HCT116 (cell line): ENCODE data around the gene PXK. TPM values are rescaled to one million over a fixed set of nuclear protein-coding genes. Genes with fewer than 3 reads are reported as not detected.

Experiments
- ATAC-seq: fragments of 200-7000 bp; cut with Tn5 transposase; 2 replicates; pipeline ENCODE4 v1.9.1; 2020; ENCODE audit warnings: mild to moderate bottlenecking, moderate library complexity
- BruUV-seq: library from RNA; stranded (reverse); fragments of 400-500 nt; replicated peaks from 2 replicates; lab custom pipeline; 2021; lab: Mats Ljungman, UMichigan
- CTCF ChIA-PET: fragments of 300-600 bp; sonication (Branson Sonifier 250); formaldehyde crosslinking; loops from one replicate; lab custom pipeline; 2021; ENCODE audit warnings: antibody characterized with exemption; lab: Charles Lee
- POLR2A ChIA-PET: fragments of 300-600, 350-600 bp; sonication (Branson Sonifier 250); formaldehyde crosslinking; loops from one replicate; lab custom pipeline; 2021; ENCODE audit warnings: antibody characterized with exemption; lab: Charles Lee
- RAD21 ChIA-PET, 2 experiments: fragments of 300-600 bp; sonication (Branson Sonifier 250); formaldehyde crosslinking; loops; one replicate each; lab custom pipeline; 2023; ENCODE audit warnings: low total read pairs in 2 of 2; ENCODE audit not compliant: uncharacterized antibody in 2 of 2, unreplicated experiment in 2 of 2, low non-redundant PET in 1 of 2; lab: Charles Lee
- DNase-seq: peaks from one replicate; pipeline ENCODE4 v3.0.0-alpha.2; 2010; ENCODE audit warnings: low read depth, low spot score
- H2AFZ ChIP-seq: fragments of 200-600 bp; shearing (Covaris generic), sonication (generic); 2 replicates; pipeline ENCODE4 v1.6.1; 2017; ENCODE audit warnings: low read depth, mixed run types, mixed read lengths, antibody characterized with exemption, low read length; ENCODE audit not compliant: poor library complexity, severe bottlenecking
- H3K27ac ChIP-seq: 2 replicates; pipeline ENCODE4 v1.5.1; 2012; ENCODE audit warnings: low read depth, low read length
- H3K27me3 ChIP-seq: fragments of 200-600 bp; sonication (generic); 2 replicates; pipeline ENCODE4 v1.6.1; 2016; ENCODE audit warnings: mixed run types, low read length, mixed read lengths; ENCODE audit not compliant: insufficient read depth
- H3K36me3 ChIP-seq, 2 experiments: fragments of 200-500 bp in 1 of 2; fragments of 200-600 bp in 1 of 2; sonication (Bioruptor generic) in 1 of 2; sonication (generic) in 1 of 2; 2 replicates each; pipeline versions ENCODE4 v1.5.1 to v1.6.1; 2014 to 2016; ENCODE audit warnings: low read length in 2 of 2, inconsistent platforms in 1 of 2, mixed read lengths in 1 of 2, mixed run types in 1 of 2; ENCODE audit not compliant: insufficient read depth in 2 of 2, control insufficient read depth in 1 of 2
- H3K4me1 ChIP-seq, 2 experiments: fragments of 200-600 bp in 1 of 2; sonication (generic) in 1 of 2; 2 replicates each; pipeline versions ENCODE4 v1.5.1 to v1.6.1; 2012 to 2017; ENCODE audit warnings: low read length in 2 of 2, inconsistent platforms in 1 of 2, mild to moderate bottlenecking in 1 of 2, mixed read lengths in 1 of 2, mixed run types in 1 of 2, moderate library complexity in 1 of 2; ENCODE audit not compliant: insufficient read depth in 2 of 2, control insufficient read depth in 1 of 2
- H3K4me2 ChIP-seq: fragments of 200-600 bp; sonication (generic); 2 replicates; pipeline ENCODE4 v1.6.1; 2017; ENCODE audit warnings: mixed run types, low read length, mixed read lengths
- H3K4me3 ChIP-seq, 2 experiments: fragments of 200-600 bp in 1 of 2; sonication (generic) in 1 of 2; replicated peaks in 1 of 2; 2 replicates each; pipeline ENCODE4 v1.5.1; 2011 to 2016; ENCODE audit warnings: low read length in 2 of 2, control low read depth in 1 of 2, low read depth in 1 of 2, mild to moderate bottlenecking in 1 of 2, mixed read lengths in 1 of 2, mixed run types in 1 of 2
- H3K79me2 ChIP-seq: fragments of 200-600 bp; sonication (generic); 2 replicates; pipeline ENCODE4 v1.6.1; 2017; ENCODE audit warnings: mild to moderate bottlenecking, mixed run types, low read length, moderate library complexity, mixed read lengths; ENCODE audit not compliant: insufficient read depth
- H3K9ac ChIP-seq: fragments of 200-600 bp; sonication (generic); 2 replicates; pipeline ENCODE4 v1.6.1; 2016; ENCODE audit warnings: low read length, mixed read lengths
- H3K9me2 ChIP-seq: fragments of 200-600 bp; sonication (generic), shearing (Covaris generic); 2 replicates; pipeline ENCODE4 v1.6.1; 2017; ENCODE audit warnings: mixed run types, mild to moderate bottlenecking, moderate library complexity; ENCODE audit not compliant: insufficient read depth
- H3K9me3 ChIP-seq, 2 experiments: fragments of 200-500 bp in 1 of 2; fragments of 200-600 bp in 1 of 2; sonication (Bioruptor generic) in 1 of 2; sonication (generic) in 1 of 2; 2 replicates each; pipeline ENCODE4 v1.6.1; 2014 to 2017; ENCODE audit warnings: low read length in 2 of 2, mixed read lengths in 2 of 2, inconsistent platforms in 1 of 2, low read depth in 1 of 2, mild to moderate bottlenecking in 1 of 2, mixed run types in 1 of 2, moderate library complexity in 1 of 2; ENCODE audit not compliant: control insufficient read depth in 1 of 2, insufficient read depth in 1 of 2
- H4K20me1 ChIP-seq: fragments of 200-600 bp; sonication (generic), shearing (Covaris generic); 2 replicates; pipeline ENCODE4 v1.6.1; 2017; ENCODE audit warnings: mixed run types, mild to moderate bottlenecking, moderate library complexity; ENCODE audit not compliant: insufficient read depth
- CBX3 ChIP-seq: IDR thresholded peaks from 2 replicates; pipeline ENCODE4 v1.6.1; 2012; ENCODE audit warnings: low read depth
- CEBPB ChIP-seq: IDR thresholded peaks from 2 replicates; pipeline ENCODE4 v1.6.1; 2012; ENCODE audit warnings: low read depth
- ELF1 ChIP-seq: IDR thresholded peaks from 2 replicates; pipeline ENCODE4 v1.6.1; 2012; ENCODE audit warnings: low read depth, borderline replicate concordance
- EZH2 ChIP-seq: fragments of 200-600 bp; sonication (generic); IDR thresholded peaks from 2 replicates; pipeline ENCODE4 v1.6.1; 2017; ENCODE audit warnings: antibody characterized with exemption, mixed run types
- EZH2phosphoT487 ChIP-seq: fragments of 200-600 bp; IDR thresholded peaks from 2 replicates; pipeline ENCODE4 v1.6.1; 2018; ENCODE audit warnings: antibody characterized with exemption, borderline replicate concordance
- FOSL1 ChIP-seq: IDR thresholded peaks from 2 replicates; pipeline ENCODE4 v1.6.1; 2012; ENCODE audit warnings: low read depth
- POLR2A ChIP-seq: IDR thresholded peaks from 2 replicates; pipeline ENCODE4 v1.7.0; 2011; ENCODE audit warnings: borderline replicate concordance; ENCODE audit not compliant: insufficient read depth, insufficient read length; ENCODE audit errors: extremely low read depth
- POLR2AphosphoS5 ChIP-seq: IDR thresholded peaks from 2 replicates; pipeline ENCODE4 v1.6.1; 2011; ENCODE audit warnings: mild to moderate bottlenecking, low read depth, low read length, moderate library complexity
- SP1 ChIP-seq: IDR thresholded peaks from 2 replicates; pipeline ENCODE4 v1.6.1; 2012; ENCODE audit warnings: low read depth
- TCF7L2 ChIP-seq: IDR thresholded peaks from 2 replicates; pipeline ENCODE4 v1.7.0; 2011; ENCODE audit warnings: borderline replicate concordance, inconsistent platforms; ENCODE audit not compliant: insufficient read depth, insufficient read length; ENCODE audit errors: extremely low read depth
- YY1 ChIP-seq: IDR thresholded peaks from 2 replicates; pipeline ENCODE4 v1.6.1; 2011; ENCODE audit warnings: low read length, low read depth, moderate library complexity, mild to moderate bottlenecking; ENCODE audit not compliant: insufficient replicate concordance; ENCODE audit errors: extremely low read depth
- intact Hi-C: fragments of 100-400 bp; cut with micrococcal nuclease; formaldehyde crosslinking; loops from 2 replicates; pipeline ENCODE4 v1.10.0; 2022
- total RNA-seq: library from RNA; stranded (reverse); gene quantifications from one replicate; pipeline ENCODE4 v1.2.1, GENCODE V29; 2021; ENCODE audit not compliant: unreplicated experiment
- TF ChIP-seq, protein P1 (sequence below): IDR thresholded peaks from 2 replicates; pipeline ENCODE4 v1.6.1; 2012
- TF ChIP-seq, protein P2 (sequence below): IDR thresholded peaks from 2 replicates; pipeline ENCODE4 v1.6.1; 2012; ENCODE audit warnings: low read depth

Gene PXK
- total RNA-seq, 1 experiment from 2014 or later: 10.2 TPM

DNA sequence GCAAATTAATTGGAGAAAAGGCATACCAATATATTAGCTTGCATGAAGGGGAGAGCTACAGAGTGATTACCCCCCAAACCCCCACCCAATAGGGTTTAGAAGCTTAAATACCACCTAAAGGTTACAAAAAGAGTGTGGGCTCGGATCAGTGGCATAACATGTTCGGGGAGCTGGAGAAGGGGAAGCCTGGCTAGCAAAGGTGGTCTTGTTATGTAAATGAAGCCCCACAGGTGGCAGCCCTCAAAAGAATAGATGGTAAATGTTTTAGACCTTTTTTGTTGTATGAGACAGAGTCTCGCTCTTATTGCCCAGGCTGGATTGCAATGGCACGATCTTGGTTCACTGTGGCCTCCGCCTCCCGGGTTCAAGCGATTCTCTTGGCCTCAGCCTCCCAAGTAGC is 10.9 kb upstream of the PXK start:
- CTCF ChIA-PET: interaction anchor here (0.6 to 1.8 kb wide), 2 partner anchors 156 to 308 kb away, joined by 3 read pairs; no protein-coding TSS in a partner anchor
- H3K9me3 ChIP-seq: no peaks in the 10 kb centered on the region
- H3K27ac ChIP-seq: no peak overlapping the region
- POLR2A ChIA-PET: no interaction called here
- no peak overlapping the region for H2AFZ ChIP-seq
- H3K36me3 ChIP-seq: peaks cover 19 to 24% of the 10 kb centered on the region in 2 experiments
- no peaks in the 10 kb centered on the region for H4K20me1 ChIP-seq
- H3K4me1 ChIP-seq: no peaks in the 10 kb centered on the region
- no peaks in the 10 kb centered on the region for H3K9me2 ChIP-seq
- intact Hi-C loops: loop anchor here (1.0 to 5.0 kb wide), 3 partner anchors 93 to 311 kb away; no protein-coding TSS in a partner anchor
- no peak overlapping the region for H3K4me2 ChIP-seq
- TF ChIP-seq POLR2AphosphoS5 (no peak), SP1 (no peak), YY1 (no peak), POLR2A (no peak), TCF7L2 (no peak), EZH2 (no peak), CEBPB (no peak), CBX3 (no peak), EZH2phosphoT487 (no peak), ELF1 (no peak), FOSL1 (no peak)
- TF ChIP-seq, protein P1, sequence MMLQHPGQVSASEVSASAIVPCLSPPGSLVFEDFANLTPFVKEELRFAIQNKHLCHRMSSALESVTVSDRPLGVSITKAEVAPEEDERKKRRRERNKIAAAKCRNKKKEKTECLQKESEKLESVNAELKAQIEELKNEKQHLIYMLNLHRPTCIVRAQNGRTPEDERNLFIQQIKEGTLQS: no peak
- TF ChIP-seq, protein P2, sequence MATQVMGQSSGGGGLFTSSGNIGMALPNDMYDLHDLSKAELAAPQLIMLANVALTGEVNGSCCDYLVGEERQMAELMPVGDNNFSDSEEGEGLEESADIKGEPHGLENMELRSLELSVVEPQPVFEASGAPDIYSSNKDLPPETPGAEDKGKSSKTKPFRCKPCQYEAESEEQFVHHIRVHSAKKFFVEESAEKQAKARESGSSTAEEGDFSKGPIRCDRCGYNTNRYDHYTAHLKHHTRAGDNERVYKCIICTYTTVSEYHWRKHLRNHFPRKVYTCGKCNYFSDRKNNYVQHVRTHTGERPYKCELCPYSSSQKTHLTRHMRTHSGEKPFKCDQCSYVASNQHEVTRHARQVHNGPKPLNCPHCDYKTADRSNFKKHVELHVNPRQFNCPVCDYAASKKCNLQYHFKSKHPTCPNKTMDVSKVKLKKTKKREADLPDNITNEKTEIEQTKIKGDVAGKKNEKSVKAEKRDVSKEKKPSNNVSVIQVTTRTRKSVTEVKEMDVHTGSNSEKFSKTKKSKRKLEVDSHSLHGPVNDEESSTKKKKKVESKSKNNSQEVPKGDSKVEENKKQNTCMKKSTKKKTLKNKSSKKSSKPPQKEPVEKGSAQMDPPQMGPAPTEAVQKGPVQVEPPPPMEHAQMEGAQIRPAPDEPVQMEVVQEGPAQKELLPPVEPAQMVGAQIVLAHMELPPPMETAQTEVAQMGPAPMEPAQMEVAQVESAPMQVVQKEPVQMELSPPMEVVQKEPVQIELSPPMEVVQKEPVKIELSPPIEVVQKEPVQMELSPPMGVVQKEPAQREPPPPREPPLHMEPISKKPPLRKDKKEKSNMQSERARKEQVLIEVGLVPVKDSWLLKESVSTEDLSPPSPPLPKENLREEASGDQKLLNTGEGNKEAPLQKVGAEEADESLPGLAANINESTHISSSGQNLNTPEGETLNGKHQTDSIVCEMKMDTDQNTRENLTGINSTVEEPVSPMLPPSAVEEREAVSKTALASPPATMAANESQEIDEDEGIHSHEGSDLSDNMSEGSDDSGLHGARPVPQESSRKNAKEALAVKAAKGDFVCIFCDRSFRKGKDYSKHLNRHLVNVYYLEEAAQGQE: no peak
- DNase-seq (no peak), ATAC-seq (no peak)
- RAD21 ChIA-PET: no interaction called here
- BruUV-seq: no TSS peak
- 0 out of 2 replicates have a peak, but pooled peaks cover 7% of the 10 kb centered on the region for H3K79me2 ChIP-seq
- H3K4me3 ChIP-seq: no peak overlapping the region
- no peaks in the 10 kb centered on the region for H3K27me3 ChIP-seq
- no peak overlapping the region for H3K9ac ChIP-seq
